GM21576 (cell line): ENCODE results near the gene CDX2.

ENCODE experiments used
- ATAC-seq: cut with Tn5 transposase; IDR thresholded peaks from one replicate; pipeline ENCODE4 v1.9.1; 2021; ENCODE audit warnings: mild to moderate bottlenecking, moderate library complexity; ENCODE audit not compliant: unreplicated experiment

CDX2 gene

DNA sequence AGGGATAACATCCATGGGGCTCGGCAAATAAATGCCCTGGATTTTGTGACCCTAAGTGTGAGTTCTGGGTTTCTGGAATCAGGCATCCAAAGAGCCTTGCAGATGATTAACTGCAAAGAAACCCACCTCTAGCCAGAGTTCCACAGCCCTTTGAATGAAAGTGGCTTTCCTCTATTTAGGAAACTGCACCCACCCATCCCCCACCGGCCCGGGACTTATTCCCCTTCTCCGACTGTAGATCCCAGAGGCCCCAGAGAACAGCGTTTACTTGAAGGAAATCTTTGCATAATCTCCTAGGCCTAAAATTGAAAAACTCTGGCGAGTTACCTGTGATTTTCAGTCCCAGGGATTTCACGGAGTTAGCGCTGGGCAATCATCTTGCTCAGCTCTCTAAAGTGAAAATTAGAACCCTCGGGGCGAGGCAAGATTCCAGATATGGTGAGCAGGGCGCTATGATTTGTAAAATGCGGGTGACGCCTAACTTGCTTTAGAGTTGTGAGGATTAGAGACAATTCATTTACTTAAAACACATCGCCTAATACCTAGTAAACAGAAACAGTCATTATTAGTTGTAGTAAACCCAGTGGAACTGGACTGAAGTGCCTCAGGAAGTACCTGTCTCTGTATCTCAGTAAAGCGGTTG lies 10.0 kb upstream of the CDX2 start:
- ATAC-seq = no peak

DNA sequence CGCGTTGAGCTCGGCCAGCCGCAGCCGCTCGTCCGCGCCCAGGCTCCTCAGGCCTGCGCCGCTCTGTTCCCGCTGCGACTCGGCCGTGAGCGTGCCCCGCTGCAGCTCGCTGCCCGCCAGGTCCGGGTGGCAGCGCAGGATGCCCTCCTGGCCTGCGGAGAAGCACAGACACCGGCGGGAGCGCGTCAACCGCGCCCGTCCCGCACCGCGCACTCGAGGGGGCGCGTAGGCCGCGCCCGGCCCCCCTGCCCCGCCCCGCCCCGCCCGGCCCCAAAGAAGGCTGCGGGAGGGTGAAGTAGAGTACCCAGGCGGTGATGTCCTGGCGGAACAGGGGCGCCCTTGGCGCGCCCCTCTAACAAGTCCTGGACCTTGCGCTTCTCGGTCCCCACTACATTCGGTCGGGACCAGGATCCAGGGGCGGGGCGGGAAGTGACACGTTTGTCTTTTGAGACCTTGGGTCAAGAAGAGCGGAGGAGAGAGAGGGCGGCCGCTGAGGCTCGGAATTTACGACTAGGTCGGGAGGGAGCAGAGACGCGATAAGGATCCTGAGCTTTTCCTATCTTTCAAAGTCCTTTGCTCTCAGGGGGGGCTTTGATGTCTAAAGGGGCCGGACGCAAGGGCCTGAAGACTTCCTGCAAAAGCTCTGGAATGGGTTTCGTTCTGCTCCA lies 9.3 kb upstream of the CDX2 start:
- no peak for ATAC-seq

GRCh38 chr13:27977476-27978300 lies 8.6 kb upstream of the CDX2 start:
- no peak for ATAC-seq

DNA sequence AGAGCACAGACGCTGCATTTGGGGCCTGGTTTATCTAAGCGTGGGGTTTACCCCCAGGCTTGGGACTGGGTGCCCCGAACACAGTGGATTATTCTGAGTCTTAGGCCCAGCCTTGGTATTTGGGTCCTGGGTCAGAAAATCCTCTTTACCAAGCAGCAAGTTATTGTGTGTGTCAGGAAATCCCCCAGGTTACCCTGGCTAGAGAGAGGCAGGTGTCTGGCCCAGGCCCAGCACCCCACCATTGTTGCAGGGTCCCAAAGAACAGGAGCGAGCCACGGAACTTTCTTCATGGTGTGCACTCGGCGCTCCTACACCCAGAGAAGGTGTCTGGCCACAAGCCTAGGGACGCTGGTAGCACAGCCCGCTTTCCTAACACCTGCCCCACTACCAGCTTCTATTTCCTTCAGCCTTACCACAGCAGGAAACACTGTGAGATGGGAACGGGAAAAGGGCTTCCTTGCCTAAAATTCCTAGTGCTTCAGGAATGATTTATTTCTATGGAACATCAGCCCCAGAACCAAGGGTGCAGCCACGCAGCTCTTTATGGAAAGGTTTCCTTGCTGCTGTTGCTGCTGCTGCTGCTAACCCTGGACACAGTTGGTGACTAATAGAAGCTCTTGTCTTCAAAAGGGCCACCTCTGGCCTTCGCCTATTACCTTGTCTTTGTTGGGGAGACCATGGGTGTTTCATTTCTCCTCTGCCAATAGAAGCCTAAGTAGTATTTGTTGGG lies 7.4 kb upstream of the CDX2 start:
- no peak for ATAC-seq

- no peak for ATAC-seq
These were observed 6.6 kb upstream of the CDX2 start for GRCh38 chr13:27975564-27976361.

GRCh38 chr13:27973961-27974662 lies 5.0 kb upstream of the CDX2 start:
- ATAC-seq = no peak

- no peak for ATAC-seq
These were observed 4.2 kb upstream of the CDX2 start for GRCh38 chr13:27973291-27973690.

GRCh38 chr13:27972478-27972820 lies 3.3 kb upstream of the CDX2 start:
- ATAC-seq = no peak

DNA sequence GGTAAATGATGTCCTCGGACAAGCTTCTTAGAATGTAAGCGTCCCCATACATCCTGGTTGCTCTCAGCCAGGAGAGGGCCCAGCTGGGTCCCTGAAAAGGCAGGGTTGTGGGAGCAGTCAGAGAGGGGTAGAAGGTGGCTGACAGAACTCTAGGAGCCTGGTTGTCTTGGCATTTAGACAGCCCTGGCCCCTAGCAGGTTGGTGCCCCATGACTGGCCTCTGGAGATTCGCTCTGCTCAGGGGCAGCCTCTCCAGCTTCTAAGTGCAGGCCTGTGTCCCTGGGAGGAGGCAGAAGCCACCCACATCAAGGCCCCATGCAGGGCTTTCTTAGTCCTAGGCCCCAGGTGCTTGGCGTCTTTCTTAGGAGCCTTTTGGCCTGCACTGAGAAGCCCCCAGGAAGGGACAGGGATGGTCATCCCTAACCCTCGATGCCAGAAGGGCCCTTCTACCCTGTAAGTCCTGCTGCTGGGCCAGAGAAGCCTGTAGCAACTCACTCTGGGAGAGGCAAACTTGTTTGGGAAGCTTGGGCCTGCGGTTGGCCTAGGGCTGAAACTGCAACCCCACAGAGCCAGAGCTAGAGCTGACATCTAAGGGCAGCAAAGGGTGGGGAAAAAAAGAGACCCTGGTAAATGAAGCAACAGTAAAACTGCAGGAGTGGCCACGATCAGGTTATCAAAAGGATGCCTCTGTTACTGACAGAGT lies 2.8 kb upstream of the CDX2 start:
- no peak for ATAC-seq

DNA sequence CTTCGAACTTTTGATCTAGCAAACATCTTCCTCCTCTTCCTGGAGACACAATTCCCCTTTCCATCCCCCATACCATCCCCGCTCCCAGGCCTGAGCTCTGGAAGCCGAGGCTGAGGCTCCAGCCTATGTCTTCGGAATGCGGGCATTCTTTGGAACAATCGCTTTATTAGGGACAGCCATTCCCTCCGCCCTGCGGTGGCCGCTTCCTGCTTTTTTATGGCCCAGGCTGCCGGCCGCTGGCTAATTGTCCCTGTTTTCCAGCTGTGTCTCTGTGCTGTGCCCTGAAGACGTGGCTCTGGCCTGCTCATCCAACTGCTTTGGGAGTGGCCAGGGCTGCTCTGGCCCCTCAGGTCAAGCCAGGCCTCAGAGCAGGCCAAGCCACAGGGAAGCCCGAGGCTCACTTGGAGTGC lies 2.1 kb upstream of the CDX2 start:
- ATAC-seq = no peak

- no peak for ATAC-seq
These were observed 1.5 kb upstream of the CDX2 start for GRCh38 chr13:27970382-27971235.

- ATAC-seq = no peak
These were observed 733 bp upstream of the CDX2 start for GRCh38 chr13:27969866-27970229.

DNA sequence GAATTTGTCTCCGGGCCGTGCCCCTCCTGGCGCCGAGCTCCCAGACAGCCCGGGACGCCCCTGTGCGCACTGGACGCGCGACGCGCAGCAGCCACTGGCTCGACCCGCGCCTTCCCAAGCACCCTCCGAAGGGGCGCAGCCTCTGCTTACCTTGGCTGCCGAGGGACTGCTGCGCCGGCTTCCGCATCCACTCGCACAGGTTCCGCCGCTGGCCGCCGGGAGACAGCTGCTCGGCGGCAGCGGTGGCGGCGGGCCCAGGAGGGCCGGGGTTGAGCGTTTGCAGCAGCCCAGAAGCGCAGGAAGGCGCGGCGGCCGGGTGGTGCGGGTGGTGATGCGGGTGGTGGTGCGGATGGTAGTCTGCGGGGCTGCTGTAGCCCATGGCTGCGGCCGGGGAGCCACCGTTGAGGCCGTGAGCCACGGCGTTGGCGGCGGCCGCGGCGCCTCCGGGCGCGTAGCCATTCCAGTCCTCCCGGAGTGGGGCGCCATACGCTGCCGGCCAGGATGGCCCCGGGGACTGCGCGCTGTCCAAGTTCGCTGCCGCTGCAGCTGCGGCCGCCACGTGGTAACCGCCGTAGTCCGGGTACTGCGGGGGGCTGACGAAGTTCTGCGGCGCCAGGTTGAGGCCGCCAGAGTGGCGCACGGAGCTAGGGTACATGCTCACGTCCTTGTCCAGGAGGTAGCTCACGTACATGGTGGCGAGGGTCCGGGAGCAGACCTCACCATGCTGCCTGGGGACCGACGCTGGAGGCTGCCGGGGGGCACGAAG lies 616 bp downstream of the CDX2 start:
- no peak for ATAC-seq

GRCh38 chr13:27967736-27968315 lies 1.3 kb downstream of the CDX2 start:
- no peak for ATAC-seq

GRCh38 chr13:27967203-27967735 lies 1.8 kb downstream of the CDX2 start:
- no peak for ATAC-seq

GRCh38 chr13:27966641-27967202 lies 2.4 kb downstream of the CDX2 start:
- no peak for ATAC-seq
